Measurements from ENCODE around the gene TMEM170A. TPM values are rescaled to one million over a fixed set of nuclear protein-coding genes. Genes with fewer than 3 reads are reported as not detected.

TMEM170A gene
- total and polyA plus RNA-seq, 2 of the 13 experiments (the other 11 are each of a cell fraction or from before 2014, with no cell fraction given): 35.7 to 39.7 TPM

GRCh38 chr16:75464122-75464918, at the start of gene TMEM170A (continued):
- TF ChIP-seq ZNF710 (CRISPR knock-in tag; IDR thresholded peaks at IDR 0.05; ENCODE audit: borderline replicate concordance) (peak; percentile 53), ZMAT3 (CRISPR knock-in tag; conservative IDR thresholded peaks at IDR 0.05) (peak; percentile 94), TEAD3 (CRISPR knock-in tag; optimal IDR thresholded peaks at IDR 0.05; ENCODE audit: borderline replicate concordance) (peak; percentile 94), ZNF367 (CRISPR knock-in tag; IDR thresholded peaks at IDR 0.05; ENCODE audit: borderline replicate concordance) (no peak), KAT8 (CRISPR knock-in tag; IDR thresholded peaks at IDR 0.05) (peak; percentile 95), AFF4 (CRISPR knock-in tag; IDR thresholded peaks at IDR 0.05) (no peak), REL (CRISPR knock-in tag; conservative IDR thresholded peaks at IDR 0.05) (peak; percentile 87; the same call in 1 of the 2 replicates), ZNF280B (CRISPR knock-in tag; IDR thresholded peaks at IDR 0.05; ENCODE audit: borderline replicate concordance) (peak; percentile 96), ZBTB43 (CRISPR knock-in tag; conservative IDR thresholded peaks at IDR 0.05) (no peak; the same call in 1 of the 2 replicates), FOXO1 (CRISPR knock-in tag; IDR thresholded peaks at IDR 0.05) (peak; percentile 67), MYNN (CRISPR knock-in tag; IDR thresholded peaks at IDR 0.05; ENCODE audit: low read depth) (peak; percentile 51), KMT2A (CRISPR knock-in tag; IDR thresholded peaks at IDR 0.05) (peak; percentile 57), ZNF563 (CRISPR knock-in tag; IDR thresholded peaks at IDR 0.05) (peak; percentile 92), ZKSCAN1 (IDR thresholded peaks at IDR 0.05; ENCODE audit: low read length) (peak; percentile 70), CHD2 (IDR thresholded peaks at IDR 0.05; ENCODE audit: low read depth, low read length) (peak; percentile 34; the same call in 1 of the 2 replicates), PAF1 (CRISPR knock-in tag; IDR thresholded peaks at IDR 0.05) (no peak), RNF2 (conservative IDR thresholded peaks at IDR 0.05; ENCODE audit: low read depth) (no peak; the same call in none of the 2 replicates), ZNF615 (CRISPR knock-in tag; IDR thresholded peaks at IDR 0.05; ENCODE audit: borderline replicate concordance) (no peak), TCF12 (IDR thresholded peaks at IDR 0.05) (no peak), TCF12 (CRISPR knock-in tag; IDR thresholded peaks at IDR 0.05) (no peak; the same call in 1 of the 2 replicates), NR1H2 (CRISPR knock-in tag; IDR thresholded peaks at IDR 0.05; ENCODE audit: borderline replicate concordance, low read depth) (no peak)
